Astrocyte (in vitro differentiated cells and primary cell): ENCODE results near the gene TNRC18.
"Not testable (repeated sequence)": the region's sequence is repeated elsewhere in the genome, so short reads cannot be mapped to it uniquely, and the experiment has no call there.

Experiments used
- EZH2 ChIP-seq: IDR thresholded peaks from 2 replicates; pipeline ENCODE4 v1.6.1; 2012; ENCODE audit warnings: mild to moderate bottlenecking, low read length, inconsistent platforms; ENCODE audit not compliant: insufficient read depth
- TF ChIP-seq, protein P1 (sequence below): IDR thresholded peaks from 2 replicates; pipeline ENCODE4 v1.5.1; 2011; ENCODE audit warnings: low read depth, mild to moderate bottlenecking, inconsistent platforms, low read length, moderate library complexity; ENCODE audit not compliant: insufficient read depth

DNA sequence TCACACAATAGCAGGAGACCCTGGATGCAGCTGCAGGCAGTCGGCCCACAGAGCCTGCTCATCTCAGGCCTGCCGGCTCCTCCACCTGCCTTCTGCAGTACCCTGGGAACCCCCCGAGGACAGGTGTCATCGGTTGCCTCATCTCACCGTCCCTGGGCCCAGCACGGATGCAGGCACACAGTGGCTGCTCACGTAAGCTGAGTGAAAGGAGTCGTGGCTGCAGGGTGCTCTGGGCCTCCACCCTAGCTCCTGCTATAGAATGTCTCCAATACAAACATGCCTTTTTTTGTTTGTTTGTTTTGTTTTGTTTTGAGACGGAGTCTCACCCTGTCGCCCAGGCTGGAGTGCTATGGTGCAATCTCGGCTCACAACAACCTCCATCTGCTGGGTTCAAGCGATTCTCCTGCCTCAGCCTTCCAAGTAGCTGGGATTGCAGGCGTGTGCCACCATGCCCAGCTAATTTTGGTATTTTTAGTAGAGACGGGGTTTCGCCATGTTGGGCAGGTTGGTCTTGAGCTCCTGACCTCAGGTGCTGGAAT is 163.0 kb downstream of the TNRC18 start:
- TF ChIP-seq, protein P1, sequence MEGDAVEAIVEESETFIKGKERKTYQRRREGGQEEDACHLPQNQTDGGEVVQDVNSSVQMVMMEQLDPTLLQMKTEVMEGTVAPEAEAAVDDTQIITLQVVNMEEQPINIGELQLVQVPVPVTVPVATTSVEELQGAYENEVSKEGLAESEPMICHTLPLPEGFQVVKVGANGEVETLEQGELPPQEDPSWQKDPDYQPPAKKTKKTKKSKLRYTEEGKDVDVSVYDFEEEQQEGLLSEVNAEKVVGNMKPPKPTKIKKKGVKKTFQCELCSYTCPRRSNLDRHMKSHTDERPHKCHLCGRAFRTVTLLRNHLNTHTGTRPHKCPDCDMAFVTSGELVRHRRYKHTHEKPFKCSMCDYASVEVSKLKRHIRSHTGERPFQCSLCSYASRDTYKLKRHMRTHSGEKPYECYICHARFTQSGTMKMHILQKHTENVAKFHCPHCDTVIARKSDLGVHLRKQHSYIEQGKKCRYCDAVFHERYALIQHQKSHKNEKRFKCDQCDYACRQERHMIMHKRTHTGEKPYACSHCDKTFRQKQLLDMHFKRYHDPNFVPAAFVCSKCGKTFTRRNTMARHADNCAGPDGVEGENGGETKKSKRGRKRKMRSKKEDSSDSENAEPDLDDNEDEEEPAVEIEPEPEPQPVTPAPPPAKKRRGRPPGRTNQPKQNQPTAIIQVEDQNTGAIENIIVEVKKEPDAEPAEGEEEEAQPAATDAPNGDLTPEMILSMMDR: not testable (repeated sequence)
- TF ChIP-seq EZH2: not testable (repeated sequence)
